Tibial nerve (tissue), 4 donors: ENCODE measurements around the gene BCKDHA. TPM values are rescaled to one million over a fixed set of nuclear protein-coding genes. Genes with fewer than 3 reads are reported as not detected.

Source experiments
- DNase-seq, 2 donors: peaks; one replicate each; pipeline ENCODE4 v3.0.0-alpha.2; 2019; ENCODE audit warnings: low spot score in 2 of 2
- H3K27ac ChIP-seq, 4 donors: fragments of 200-600 bp; sonication (generic) in 3 of 4; one replicate each; pipeline ENCODE4 v1.5.1; 2017 to 2019; ENCODE audit warnings: mild to moderate bottlenecking in 1 of 4
- H3K27me3 ChIP-seq, 2 donors: fragments of 200-600 bp; sonication (generic) in 1 of 2; one replicate each; pipeline versions ENCODE4 v1.5.1 to v1.6.0; 2017 to 2019
- H3K36me3 ChIP-seq, 3 donors: fragments of 200-600 bp; sonication (generic); one replicate each; pipeline ENCODE4 v1.5.1; 2018 to 2019
- H3K4me1 ChIP-seq, 4 donors: fragments of 200-600 bp; sonication (generic) in 3 of 4; one replicate each; pipeline ENCODE4 v1.5.1; 2017 to 2019
- H3K4me3 ChIP-seq, 4 donors: fragments of 200-600 bp; sonication (generic) in 3 of 4; one replicate each; pipeline ENCODE4 v1.5.1; 2017 to 2019; ENCODE audit warnings: mild to moderate bottlenecking in 1 of 4, moderate library complexity in 1 of 4
- H3K9me3 ChIP-seq, 4 donors: fragments of 200-600 bp; sonication (generic) in 3 of 4; one replicate each; pipeline ENCODE4 v1.5.1; 2017 to 2019
- CTCF ChIP-seq, 5 experiments: fragments of 200-600 bp in 3 of 5; fragments of 450-650 bp in 2 of 5; sonication (generic) in 3 of 5; IDR thresholded peaks; one replicate each; pipeline ENCODE4 v1.5.1; 2016 to 2019; ENCODE audit warnings: antibody characterized with exemption in 5 of 5, mild to moderate bottlenecking in 3 of 5, moderate library complexity in 2 of 5
- EP300 ChIP-seq, 2 donors: sonication (generic); formaldehyde crosslinking; IDR thresholded peaks; one replicate each; pipeline ENCODE4 v1.6.1; 2017; ENCODE audit warnings: antibody characterized with exemption in 2 of 2, mild to moderate bottlenecking in 1 of 2
- POLR2A ChIP-seq, 2 donors: fragments of 450-650 bp; IDR thresholded peaks; one replicate each; pipeline ENCODE4 v1.6.1; 2017; ENCODE audit warnings: antibody characterized with exemption in 2 of 2, mild to moderate bottlenecking in 2 of 2, moderate library complexity in 2 of 2
- WGBS, 2 donors: methylation state at CpG; one replicate each; pipeline ENCODE4 v1.1.5; 2018; 5-methylcytosine and 5-hydroxymethylcytosine counted together
- total RNA-seq, 4 donors: library from RNA; depleted of rRNA; stranded (reverse); fragments of >200 nt; gene quantifications; one replicate each; pipeline ENCODE4 v1.1.0, GENCODE V29; 2016

BCKDHA gene
- total RNA-seq, 4 donors from 2014 or later = 48.6 to 61.4 (median 54.2) TPM

- DNase-seq = no peak
- WGBS, 2 donors = 87 to 91% methylated on average over 4 to 10 of the region's 10 CpGs
- no peak overlapping the region for H3K4me3 ChIP-seq
These were observed 16.3 kb downstream of the BCKDHA start for GRCh38 chr19:41413947-41414346.

GRCh38 chr19:41414461-41414860, 16.8 kb downstream of the BCKDHA start:
- WGBS, 2 donors = 88 to 89% methylated on average over 9 of the region's 9 CpGs
- H3K4me1 ChIP-seq = peaks cover 0 to 21% (median 5%) of the 10 kb centered on the region in 4 donors
- TF ChIP-seq EP300 (IDR thresholded peaks at IDR 0.05) (no peak), CTCF (IDR thresholded peaks at IDR 0.05) (no peak), POLR2A (IDR thresholded peaks at IDR 0.05) (no peak)
- H3K4me3 ChIP-seq = no peak overlapping the region
- no peak for DNase-seq
- no peak overlapping the region for H3K27ac ChIP-seq
- no peaks in the 10 kb centered on the region for H3K9me3 ChIP-seq
- no peaks in the 10 kb centered on the region for H3K27me3 ChIP-seq
- H3K36me3 ChIP-seq = peaks cover 0 to 87% (median 37%) of the 10 kb centered on the region in 3 donors

More at GRCh38 chr19:41413947-41414346, 16.3 kb downstream of the BCKDHA start:
- no peak for TF ChIP-seq CTCF (IDR thresholded peaks at IDR 0.05)
- no peak for TF ChIP-seq POLR2A (IDR thresholded peaks at IDR 0.05)
- TF ChIP-seq EP300 (IDR thresholded peaks at IDR 0.05) = no peak
- Histone ChIP-seq H3K27ac (no peak overlapping the region), H3K36me3 (peaks cover 0 to 82% (median 32%) of the 10 kb centered on the region in 3 donors), H3K27me3 (no peaks in the 10 kb centered on the region), H3K4me1 (peaks cover 0 to 26% (median 7%) of the 10 kb centered on the region in 4 donors), H3K9me3 (no peaks in the 10 kb centered on the region)

GRCh38 chr19:41415154-41415571, 17.5 kb downstream of the BCKDHA start:
- no peaks in the 10 kb centered on the region for H3K9me3 ChIP-seq
- no peak overlapping the region for H3K4me3 ChIP-seq
- 68 to 93% methylated on average over 7 to 9 of the region's 9 CpGs for WGBS, 2 donors
- no peak for TF ChIP-seq POLR2A (IDR thresholded peaks at IDR 0.05)
- no peak for TF ChIP-seq EP300 (IDR thresholded peaks at IDR 0.05)
- no peak for TF ChIP-seq CTCF (IDR thresholded peaks at IDR 0.05)
- no peak overlapping the region for H3K27ac ChIP-seq
- no peak for DNase-seq
- H3K36me3 ChIP-seq = peaks cover 0 to 94% (median 41%) of the 10 kb centered on the region in 3 donors
- no peaks in the 10 kb centered on the region for H3K27me3 ChIP-seq
- H3K4me1 ChIP-seq = peaks cover 0 to 15% (median 5%) of the 10 kb centered on the region in 4 donors

- Histone ChIP-seq H3K36me3 (peaks cover 0 to 95% (median 41%) of the 10 kb centered on the region in 3 donors), H3K27me3 (no peaks in the 10 kb centered on the region), H3K4me3 (no peak overlapping the region), H3K27ac (no peak overlapping the region), H3K9me3 (no peaks in the 10 kb centered on the region), H3K4me1 (peaks cover 0 to 9% (median 1%) of the 10 kb centered on the region in 4 donors)
- DNase-seq = no peak
- no peak for TF ChIP-seq POLR2A (IDR thresholded peaks at IDR 0.05)
- no peak for TF ChIP-seq CTCF (IDR thresholded peaks at IDR 0.05)
- no peak for TF ChIP-seq EP300 (IDR thresholded peaks at IDR 0.05)
- WGBS, 2 donors = 91 to 94% methylated on average over 11 to 12 of the region's 12 CpGs
These were observed 18.6 kb downstream of the BCKDHA start for GRCh38 chr19:41416194-41416674.

GRCh38 chr19:41420101-41420880, 22.7 kb downstream of the BCKDHA start:
- H3K27ac ChIP-seq = peak overlapping the region in 3 of 4 donors; percentile 30 to 50 (median 45)

More at GRCh38 chr19:41420101-41420880, 22.7 kb downstream of the BCKDHA start:
- Histone ChIP-seq H3K9me3 (no peaks in the 10 kb centered on the region), H3K27me3 (no peaks in the 10 kb centered on the region), H3K4me1 (peaks cover 0 to 14% (median 0%) of the 10 kb centered on the region in 4 donors), H3K36me3 (peaks cover 0 to 97% (median 39%) of the 10 kb centered on the region in 3 donors), H3K4me3 (no peak overlapping the region)
- DNase-seq = no peak
- 73 to 76% methylated on average over 8 of the region's 8 CpGs for WGBS, 2 donors
- TF ChIP-seq CTCF (IDR thresholded peaks at IDR 0.05) = no peak
- no peak for TF ChIP-seq POLR2A (IDR thresholded peaks at IDR 0.05)
- no peak for TF ChIP-seq EP300 (IDR thresholded peaks at IDR 0.05)
